CD4-positive, alpha-beta T cell (primary cell): ENCODE data around the gene TEX48. TPM values are rescaled to one million over a fixed set of nuclear protein-coding genes. Genes with fewer than 3 reads are reported as not detected.

Source experiments
- ATAC-seq: fragments of 200-7000 bp; cut with Tn5 transposase; one replicate; pipeline ENCODE4 v1.10.0; 2022; ENCODE audit warnings: mild to moderate bottlenecking; ENCODE audit not compliant: poor library complexity
- CTCF ChIA-PET: fragments of 350-600 bp; sonication (Branson Sonifier 250); formaldehyde crosslinking; loops from one replicate; lab custom pipeline; 2021; ENCODE audit warnings: antibody characterized with exemption, inconsistent platforms; lab: Charles Lee
- POLR2A ChIA-PET: fragments of 350-600 bp; sonication (Branson Sonifier 250); formaldehyde crosslinking; loops from one replicate; lab custom pipeline; 2021; ENCODE audit warnings: antibody characterized with exemption, inconsistent platforms; lab: Charles Lee
- DNase-seq, 14 experiments: peaks; one replicate each; pipeline ENCODE4 v3.0.0-alpha.2; 2013 to 2020; ENCODE audit warnings: mixed read lengths in 2 of 14
- H3K27ac ChIP-seq, 2 donors: one replicate each; pipeline versions ENCODE4 v1.5.1 to v1.7.0; 2013; ENCODE audit warnings: low read length in 2 of 2, low read depth in 1 of 2, mild to moderate bottlenecking in 1 of 2
- H3K27me3 ChIP-seq, 2 experiments: 1 replicate in 1 of 2; 2 replicates in 1 of 2; pipeline versions ENCODE4 v1.6.1 to v1.7.0; 2013; ENCODE audit warnings: low read length in 2 of 2, control low read depth in 1 of 2, mild to moderate bottlenecking in 1 of 2, moderate library complexity in 1 of 2; ENCODE audit not compliant: insufficient read depth in 2 of 2, control insufficient read depth in 1 of 2
- H3K36me3 ChIP-seq: one replicate; pipeline ENCODE4 v1.6.1; 2013; ENCODE audit warnings: low read length, control low read depth; ENCODE audit not compliant: insufficient read depth
- H3K4me1 ChIP-seq: one replicate; pipeline ENCODE4 v1.6.1; 2013; ENCODE audit warnings: low read length, control low read depth; ENCODE audit not compliant: insufficient read depth
- H3K4me3 ChIP-seq: one replicate; pipeline ENCODE4 v1.5.1; 2013; ENCODE audit warnings: mild to moderate bottlenecking, low read length, moderate library complexity
- H3K9me3 ChIP-seq, 2 experiments: 1 replicate in 1 of 2; 2 replicates in 1 of 2; pipeline versions ENCODE4 v1.6.1 to v1.7.0; 2013; ENCODE audit warnings: low read length in 2 of 2, mild to moderate bottlenecking in 2 of 2, control low read depth in 1 of 2, moderate library complexity in 1 of 2; ENCODE audit not compliant: control insufficient read depth in 1 of 2, insufficient read depth in 1 of 2
- H3K27ac Mint-ChIP-seq: one replicate; pipeline ENCODE4 v1.8.0; 2020; ENCODE audit warnings: mixed read lengths
- H3K27me3 Mint-ChIP-seq: one replicate; pipeline ENCODE4 v1.8.0; 2021; ENCODE audit warnings: mixed read lengths
- H3K36me3 Mint-ChIP-seq: one replicate; pipeline ENCODE4 v1.8.0; 2021; ENCODE audit warnings: low read depth, mixed read lengths
- H3K4me1 Mint-ChIP-seq: one replicate; pipeline ENCODE4 v1.8.0; 2021; ENCODE audit warnings: low read depth, mixed read lengths
- H3K4me3 Mint-ChIP-seq: one replicate; pipeline ENCODE4 v1.8.0; 2020; ENCODE audit warnings: mild to moderate bottlenecking, mixed read lengths
- H3K9me3 Mint-ChIP-seq: one replicate; pipeline ENCODE4 v1.8.0; 2020; ENCODE audit warnings: mixed read lengths
- intact Hi-C, 2 experiments: fragments of 100-400 bp; cut with DNase I in 1 of 2; cut with micrococcal nuclease in 1 of 2; formaldehyde crosslinking; loops; one replicate each; pipeline versions ENCODE4 v1.15.1 to v1.9.0; 2023 to 2025; cut with DNase I, micrococcal nuclease
- total RNA-seq, 174 experiments: library from RNA in 2 of 174; stranded (reverse) in 2 of 174; gene quantifications; one replicate each; pipeline ENCODE4 v1.2.3 and lab custom pipeline; 2021 to 2026
- TF ChIP-seq, protein P1 (sequence below): fragments of 200-600 bp; IDR thresholded peaks from one replicate; pipeline ENCODE4 v1.8.0; 2022; ENCODE audit warnings: antibody characterized with exemption, mild to moderate bottlenecking

The TEX48 gene
- total RNA-seq, 2 experiments from 2014 or later: not detected

DNA sequence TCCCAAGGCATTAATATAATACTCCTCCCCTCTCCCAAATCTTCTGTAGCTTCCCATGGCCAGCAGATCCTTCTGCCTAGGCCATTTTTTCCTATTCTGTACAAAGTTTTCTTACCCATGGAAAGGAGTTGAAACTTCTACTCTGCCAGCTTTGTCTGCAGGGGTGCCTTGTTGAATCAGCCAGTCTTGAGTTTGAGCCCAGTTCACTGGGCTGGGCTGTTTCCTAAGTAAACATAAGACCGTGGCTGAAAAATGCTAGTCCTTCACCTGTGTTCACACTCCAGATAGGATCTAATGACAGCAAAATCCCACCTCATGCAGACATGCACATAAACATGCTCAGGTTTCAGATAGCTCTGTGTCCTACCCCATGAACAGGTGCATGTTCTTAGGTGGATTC is 10.4 kb downstream of the TEX48 start:
- DNase-seq (no peak), ATAC-seq (no peak)
- H3K9me3 Mint-ChIP-seq: no peaks in the 10 kb centered on the region
- H3K4me3 ChIP-seq: no peak overlapping the region
- H3K27ac Mint-ChIP-seq: no peak overlapping the region
- peaks cover 12% of the 10 kb centered on the region for H3K27me3 Mint-ChIP-seq
- H3K4me3 Mint-ChIP-seq: no peak overlapping the region
- POLR2A ChIA-PET: no interaction called here
- CTCF ChIA-PET: interaction anchor here (0.5 kb wide), 1 partner anchor 71 kb away, joined by 3 read pairs; no protein-coding TSS in a partner anchor
- H3K4me1 Mint-ChIP-seq: no peaks in the 10 kb centered on the region
- H3K27me3 ChIP-seq: no peaks in the 10 kb centered on the region
- H3K27ac ChIP-seq: no peak overlapping the region
- H3K4me1 ChIP-seq: no peaks in the 10 kb centered on the region
- H3K36me3 Mint-ChIP-seq: no peaks in the 10 kb centered on the region
- H3K9me3 ChIP-seq: no peaks in the 10 kb centered on the region
- intact Hi-C loops: no loop called here
- TF ChIP-seq, protein P1, sequence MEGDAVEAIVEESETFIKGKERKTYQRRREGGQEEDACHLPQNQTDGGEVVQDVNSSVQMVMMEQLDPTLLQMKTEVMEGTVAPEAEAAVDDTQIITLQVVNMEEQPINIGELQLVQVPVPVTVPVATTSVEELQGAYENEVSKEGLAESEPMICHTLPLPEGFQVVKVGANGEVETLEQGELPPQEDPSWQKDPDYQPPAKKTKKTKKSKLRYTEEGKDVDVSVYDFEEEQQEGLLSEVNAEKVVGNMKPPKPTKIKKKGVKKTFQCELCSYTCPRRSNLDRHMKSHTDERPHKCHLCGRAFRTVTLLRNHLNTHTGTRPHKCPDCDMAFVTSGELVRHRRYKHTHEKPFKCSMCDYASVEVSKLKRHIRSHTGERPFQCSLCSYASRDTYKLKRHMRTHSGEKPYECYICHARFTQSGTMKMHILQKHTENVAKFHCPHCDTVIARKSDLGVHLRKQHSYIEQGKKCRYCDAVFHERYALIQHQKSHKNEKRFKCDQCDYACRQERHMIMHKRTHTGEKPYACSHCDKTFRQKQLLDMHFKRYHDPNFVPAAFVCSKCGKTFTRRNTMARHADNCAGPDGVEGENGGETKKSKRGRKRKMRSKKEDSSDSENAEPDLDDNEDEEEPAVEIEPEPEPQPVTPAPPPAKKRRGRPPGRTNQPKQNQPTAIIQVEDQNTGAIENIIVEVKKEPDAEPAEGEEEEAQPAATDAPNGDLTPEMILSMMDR: no peak
- no peaks in the 10 kb centered on the region for H3K36me3 ChIP-seq

DNA sequence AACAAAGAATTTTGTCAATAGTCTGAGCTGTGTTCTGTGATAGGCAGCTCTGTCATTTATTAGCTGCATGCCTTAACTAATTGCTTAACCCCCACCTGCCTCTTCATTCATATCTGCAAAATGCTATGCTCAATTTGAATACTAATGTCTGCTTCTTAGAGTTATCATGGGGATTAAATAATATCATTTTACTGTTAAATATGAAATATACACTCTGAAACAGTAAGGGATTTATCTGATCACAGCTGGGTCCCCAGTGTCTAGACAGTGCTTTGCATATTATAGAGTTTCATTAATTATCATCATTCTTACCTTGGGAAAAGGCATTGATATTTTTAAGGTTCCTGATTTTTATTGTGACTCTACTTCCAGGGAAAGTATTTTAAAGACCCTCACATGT is 12.0 kb downstream of the TEX48 start:
- DNase-seq: no peak
- no peak for ATAC-seq
- no peaks in the 10 kb centered on the region for H3K27me3 ChIP-seq
- no peak overlapping the region for H3K4me3 Mint-ChIP-seq
- no peaks in the 10 kb centered on the region for H3K36me3 ChIP-seq
- H3K4me1 Mint-ChIP-seq: no peaks in the 10 kb centered on the region
- ChIA-PET CTCF (no interaction called here), POLR2A (no interaction called here)
- no peak overlapping the region for H3K4me3 ChIP-seq
- TF ChIP-seq, protein P1: no peak
- H3K9me3 ChIP-seq: no peaks in the 10 kb centered on the region
- H3K4me1 ChIP-seq: no peaks in the 10 kb centered on the region
- H3K27ac ChIP-seq: no peak overlapping the region
- no peaks in the 10 kb centered on the region for H3K36me3 Mint-ChIP-seq
- intact Hi-C loops: no loop called here
- H3K9me3 Mint-ChIP-seq: no peaks in the 10 kb centered on the region
- H3K27me3 Mint-ChIP-seq: peaks cover 4% of the 10 kb centered on the region
- no peak overlapping the region for H3K27ac Mint-ChIP-seq

DNA sequence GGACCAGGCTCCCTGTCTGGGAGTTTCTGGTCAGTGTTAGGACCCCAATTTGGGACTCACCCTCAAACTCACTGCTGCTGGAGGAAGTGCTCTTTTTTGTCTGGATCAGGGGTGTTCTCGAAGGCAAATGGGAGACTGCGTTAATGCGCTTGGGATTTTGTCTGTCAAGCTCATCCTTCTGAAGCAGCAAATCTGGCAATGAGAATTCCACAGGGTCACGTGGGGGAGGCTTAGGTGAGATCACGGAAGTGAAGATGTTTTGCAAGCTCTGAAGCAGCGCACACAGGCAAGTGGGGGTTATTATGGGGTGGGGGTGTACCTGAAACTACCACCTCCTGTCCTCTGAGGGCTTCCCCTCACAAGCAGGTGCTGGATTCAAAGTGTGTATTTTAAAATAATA is 13.8 kb downstream of the TEX48 start:
- Mint-ChIP-seq H3K27me3 (peaks cover 12% of the 10 kb centered on the region), H3K36me3 (no peaks in the 10 kb centered on the region), H3K27ac (no peak overlapping the region), H3K4me3 (no peak overlapping the region), H3K9me3 (no peaks in the 10 kb centered on the region), H3K4me1 (no peaks in the 10 kb centered on the region)
- Histone ChIP-seq H3K36me3 (no peaks in the 10 kb centered on the region), H3K27me3 (no peaks in the 10 kb centered on the region), H3K27ac (no peak overlapping the region), H3K9me3 (no peaks in the 10 kb centered on the region), H3K4me3 (no peak overlapping the region), H3K4me1 (no peaks in the 10 kb centered on the region)
- DNase-seq (no peak), ATAC-seq (no peak)
- TF ChIP-seq, protein P1: no peak
- intact Hi-C loops: no loop called here
- POLR2A ChIA-PET: interaction anchor here (1.1 kb wide), 1 partner anchor 9 kb away, joined by 3 read pairs; no protein-coding TSS in a partner anchor
- CTCF ChIA-PET: interaction anchor here (1.0 kb wide), 1 partner anchor 161 kb away, joined by 3 read pairs; no protein-coding TSS in a partner anchor
